Spleen (tissue), 11 donors: Measurements from ENCODE around the gene OR5K2. TPM values are rescaled to one million over a fixed set of nuclear protein-coding genes. Genes with fewer than 3 reads are reported as not detected.

ENCODE experiments used
- DNase-seq: peaks from one replicate; pipeline ENCODE4 v3.0.0-alpha.2; 2020
- H3K27ac ChIP-seq, 8 donors: fragments of 200-600 bp; sonication (generic) in 7 of 8; 1 replicate in 4 of 8; 2 replicates in 4 of 8; pipeline versions ENCODE4 v1.5.0 to v1.8.0; 2016 to 2021; ENCODE audit warnings: inconsistent platforms in 4 of 8, mild to moderate bottlenecking in 4 of 8, moderate library complexity in 1 of 8
- H3K27me3 ChIP-seq, 7 donors: fragments of 200-600 bp; sonication (generic) in 6 of 7; replicated peaks in 1 of 7; 1 replicate in 4 of 7; 2 replicates in 3 of 7; pipeline versions ENCODE4 v1.5.0 to v1.8.0; 2016 to 2021; ENCODE audit warnings: inconsistent platforms in 3 of 7, mild to moderate bottlenecking in 1 of 7
- H3K36me3 ChIP-seq, 6 donors: fragments of 200-600 bp; sonication (generic) in 5 of 6; 1 replicate in 4 of 6; 2 replicates in 2 of 6; pipeline versions ENCODE4 v1.5.0 to v1.8.0; 2016 to 2021; ENCODE audit warnings: inconsistent platforms in 2 of 6
- H3K4me1 ChIP-seq, 6 donors: fragments of 200-600 bp; sonication (generic) in 5 of 6; 1 replicate in 3 of 6; 2 replicates in 3 of 6; pipeline versions ENCODE4 v1.5.0 to v1.8.0; 2016 to 2021; ENCODE audit warnings: inconsistent platforms in 3 of 6
- H3K4me3 ChIP-seq, 8 donors: fragments of 200-600 bp; sonication (generic) in 7 of 8; 1 replicate in 4 of 8; 2 replicates in 4 of 8; pipeline versions ENCODE4 v1.5.0 to v1.8.0; 2016 to 2021; ENCODE audit warnings: inconsistent platforms in 4 of 8, mild to moderate bottlenecking in 4 of 8, moderate library complexity in 2 of 8
- H3K9me3 ChIP-seq, 8 donors: fragments of 200-600 bp; sonication (generic) in 7 of 8; 1 replicate in 4 of 8; 2 replicates in 4 of 8; pipeline versions ENCODE4 v1.5.0 to v1.8.0; 2016 to 2021; ENCODE audit warnings: inconsistent platforms in 4 of 8
- POLR2A ChIP-seq, 3 donors: fragments of 450-650 bp; IDR thresholded peaks; one replicate each; pipeline ENCODE4 v1.5.1; 2017; ENCODE audit warnings: antibody characterized with exemption in 3 of 3, mild to moderate bottlenecking in 1 of 3
- POLR2AphosphoS5 ChIP-seq, 3 donors: sonication (generic); formaldehyde crosslinking; IDR thresholded peaks; one replicate each; pipeline ENCODE4 v1.5.1; 2017; ENCODE audit warnings: antibody characterized with exemption in 3 of 3
- WGBS, 5 donors: extraction: QIAGEN DNeasy Blood & Tissue Kit in 3 of 5; methylation state at CpG; one replicate each; pipeline versions ENCODE4 v1.1.5 to v1.1.7; 2013 to 2018; 5-methylcytosine and 5-hydroxymethylcytosine counted together
- intact Hi-C: fragments of 100-400 bp; cut with DNase I; formaldehyde crosslinking; loops from one replicate; pipeline ENCODE4 v1.15.0; 2023; ENCODE audit warnings: low total_unique reads
- polyA plus RNA-seq, 3 donors: library from polyadenylated mRNA; stranded (reverse); fragments of 200-250 nt; gene quantifications; one replicate each; pipeline ENCODE4 v1.2.1, GENCODE V29; 2013
- total RNA-seq, 7 donors: library from RNA; depleted of rRNA in 3 of 7; stranded (reverse); fragments of >200 nt in 3 of 7; fragmentation: NEBNext Ultra II Directional in 4 of 7; extraction: Animal tissue kit (Norgen Biotek cat#: 25700) in 4 of 7; gene quantifications; one replicate each; pipeline versions ENCODE4 v1.1.0 to v1.2.1, GENCODE V29; 2016 to 2021
- TF ChIP-seq, protein P1 (sequence below), 11 experiments: fragments of 200-600 bp in 7 of 11; fragments of 450-650 bp in 4 of 11; sonication (generic) in 4 of 11; IDR thresholded peaks in 8 of 11; conservative IDR thresholded peaks in 3 of 11; 1 replicate in 7 of 11; 2 replicates in 4 of 11; pipeline versions ENCODE4 v1.4.0 to v1.8.0; 2016 to 2021; ENCODE audit warnings: antibody characterized with exemption in 11 of 11, inconsistent platforms in 4 of 11, mild to moderate bottlenecking in 1 of 11
- donor health status: healthy with polysubstance abuse.
- donor health status: DM: no; HTN: no; CAD: no; lungs with moderate emphysema.
- donor health status: DM: no; HTN: no; CAD: no.
- donor health status: Bipolar disorder and iron deficiency.
- donor health status: healthy.
- donor health status: DM: no; HTN: no; CAD: no.
- donor health status: DM: yes; HTN: yes; CAD: no.

Gene OR5K2
- total and polyA plus RNA-seq, 10 donors = not detected

DNA sequence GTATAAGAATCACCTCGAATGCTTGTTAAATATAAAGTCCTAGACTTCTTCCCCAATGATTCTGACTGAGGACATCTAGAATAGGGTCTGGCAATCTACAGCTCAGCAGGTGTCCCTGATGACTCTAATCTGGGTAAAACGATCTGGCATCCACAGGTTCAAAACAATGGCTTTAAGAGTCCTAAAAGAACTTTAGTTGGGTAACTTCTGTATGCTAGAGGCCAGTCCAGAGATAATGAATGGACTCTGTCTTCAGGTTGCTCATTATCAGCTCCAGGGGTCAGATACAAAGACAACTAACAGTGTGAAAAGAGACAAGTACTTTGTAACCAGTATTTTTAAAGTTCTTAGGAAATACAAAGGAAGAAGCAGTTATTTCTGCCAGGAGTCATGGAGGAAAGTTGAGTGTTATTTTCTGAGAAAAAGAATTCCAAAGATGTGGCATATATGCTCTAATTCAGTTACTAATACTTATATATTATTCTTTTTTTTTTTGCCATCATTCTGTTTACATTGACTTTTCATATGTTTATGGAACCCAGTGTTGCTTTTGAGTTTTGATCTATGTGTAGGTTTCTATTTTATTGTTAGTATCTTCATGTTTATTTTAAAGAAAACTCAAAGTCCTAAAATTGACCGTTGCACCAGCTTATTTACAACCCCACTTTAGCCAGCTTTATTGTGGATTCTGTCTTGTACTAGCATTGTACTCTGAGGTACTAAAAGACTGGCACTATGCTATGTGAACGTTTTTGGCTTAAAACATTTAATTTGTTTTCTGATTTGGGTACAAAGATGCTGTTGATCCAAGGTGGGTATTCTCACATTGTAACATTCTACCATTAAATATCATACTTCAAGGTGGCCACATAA lies 31.2 kb downstream of the OR5K2 start:
- no peaks in the 10 kb centered on the region for H3K9me3 ChIP-seq
- 53 to 75% (median 68%) methylated on average over 4 of the region's 4 CpGs for WGBS, 5 donors
- intact Hi-C loops = no loop called here
- no peaks in the 10 kb centered on the region for H3K4me1 ChIP-seq
- no peak overlapping the region for H3K27ac ChIP-seq
- no peak for DNase-seq
- H3K27me3 ChIP-seq = no peaks in the 10 kb centered on the region
- H3K36me3 ChIP-seq = no peaks in the 10 kb centered on the region
- no peak for TF ChIP-seq POLR2AphosphoS5 (IDR thresholded peaks at IDR 0.05)
- no peak for TF ChIP-seq POLR2A (IDR thresholded peaks at IDR 0.05)
- TF ChIP-seq, protein P1, sequence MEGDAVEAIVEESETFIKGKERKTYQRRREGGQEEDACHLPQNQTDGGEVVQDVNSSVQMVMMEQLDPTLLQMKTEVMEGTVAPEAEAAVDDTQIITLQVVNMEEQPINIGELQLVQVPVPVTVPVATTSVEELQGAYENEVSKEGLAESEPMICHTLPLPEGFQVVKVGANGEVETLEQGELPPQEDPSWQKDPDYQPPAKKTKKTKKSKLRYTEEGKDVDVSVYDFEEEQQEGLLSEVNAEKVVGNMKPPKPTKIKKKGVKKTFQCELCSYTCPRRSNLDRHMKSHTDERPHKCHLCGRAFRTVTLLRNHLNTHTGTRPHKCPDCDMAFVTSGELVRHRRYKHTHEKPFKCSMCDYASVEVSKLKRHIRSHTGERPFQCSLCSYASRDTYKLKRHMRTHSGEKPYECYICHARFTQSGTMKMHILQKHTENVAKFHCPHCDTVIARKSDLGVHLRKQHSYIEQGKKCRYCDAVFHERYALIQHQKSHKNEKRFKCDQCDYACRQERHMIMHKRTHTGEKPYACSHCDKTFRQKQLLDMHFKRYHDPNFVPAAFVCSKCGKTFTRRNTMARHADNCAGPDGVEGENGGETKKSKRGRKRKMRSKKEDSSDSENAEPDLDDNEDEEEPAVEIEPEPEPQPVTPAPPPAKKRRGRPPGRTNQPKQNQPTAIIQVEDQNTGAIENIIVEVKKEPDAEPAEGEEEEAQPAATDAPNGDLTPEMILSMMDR (IDR thresholded peaks at IDR 0.05 in 8 of 11, conservative IDR thresholded peaks at IDR 0.05 in 3 of 11) = no peak
- H3K4me3 ChIP-seq = no peak overlapping the region

DNA sequence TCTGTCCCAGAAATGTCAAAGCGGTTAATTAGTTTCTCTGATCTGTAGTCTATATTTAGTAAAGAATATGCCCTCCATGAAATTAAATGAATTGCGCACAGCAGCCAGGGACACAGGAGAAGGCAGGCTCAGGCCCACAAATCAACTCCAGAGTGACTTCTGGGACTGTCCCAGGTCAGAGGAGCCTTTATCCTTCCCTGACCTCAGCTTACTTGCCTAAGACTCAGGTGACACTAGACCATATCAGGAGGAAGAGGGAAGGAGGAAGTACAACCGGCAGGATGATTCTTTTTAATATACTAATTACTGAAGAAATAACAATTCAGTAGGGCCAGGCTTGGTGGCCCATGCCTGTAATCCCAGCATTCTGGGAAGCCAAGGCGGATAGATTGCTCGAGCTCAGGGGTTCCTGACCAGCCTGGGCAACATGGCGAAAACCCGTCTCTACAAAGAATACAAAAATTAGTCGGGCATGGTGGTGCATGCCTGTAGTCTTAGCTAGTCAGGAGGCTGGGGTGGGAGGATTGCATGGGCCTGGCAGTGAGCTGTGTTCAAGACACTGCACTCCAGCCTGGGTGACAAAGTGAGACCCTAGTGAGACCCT lies 32.5 kb downstream of the OR5K2 start:
- 82 to 90% (median 88%) methylated on average over 8 of the region's 8 CpGs for WGBS, 5 donors
- TF ChIP-seq, protein P1 (IDR thresholded peaks at IDR 0.05 in 8 of 11, conservative IDR thresholded peaks at IDR 0.05 in 3 of 11) = no peak
- TF ChIP-seq POLR2AphosphoS5 (IDR thresholded peaks at IDR 0.05) (no peak), POLR2A (IDR thresholded peaks at IDR 0.05) (no peak)
- no peak overlapping the region for H3K4me3 ChIP-seq
- no peaks in the 10 kb centered on the region for H3K4me1 ChIP-seq
- no peaks in the 10 kb centered on the region for H3K9me3 ChIP-seq
- no peak for DNase-seq
- no peaks in the 10 kb centered on the region for H3K27me3 ChIP-seq
- no peaks in the 10 kb centered on the region for H3K36me3 ChIP-seq
- intact Hi-C loops = no loop called here
- H3K27ac ChIP-seq = no peak overlapping the region

DNA sequence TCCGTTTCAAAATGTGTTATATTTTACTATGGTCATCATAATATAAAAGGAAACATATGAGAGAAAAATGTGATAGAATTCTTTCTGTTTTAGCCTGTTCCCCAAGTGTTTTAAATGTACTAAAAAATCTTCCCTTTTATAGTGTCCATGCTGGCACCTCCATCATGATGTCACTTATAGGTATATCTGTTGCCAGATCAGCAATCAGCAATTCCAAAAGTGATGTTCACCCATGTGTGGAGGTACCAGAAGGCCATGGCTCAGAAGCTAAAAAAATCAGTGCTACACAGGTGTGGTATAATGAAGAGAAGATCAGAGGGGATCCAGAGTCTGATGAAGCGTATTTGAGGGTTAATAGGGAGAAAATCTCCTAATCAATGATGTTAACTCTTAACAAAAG lies 33.2 kb downstream of the OR5K2 start:
- WGBS, 5 donors = 80 to 90% (median 87%) methylated on average over 2 of the region's 2 CpGs
- TF ChIP-seq POLR2A (IDR thresholded peaks at IDR 0.05) (no peak), POLR2AphosphoS5 (IDR thresholded peaks at IDR 0.05) (no peak)
- TF ChIP-seq, protein P1 (IDR thresholded peaks at IDR 0.05 in 8 of 11, conservative IDR thresholded peaks at IDR 0.05 in 3 of 11) = no peak
- DNase-seq = no peak
- no peak overlapping the region for H3K27ac ChIP-seq
- H3K27me3 ChIP-seq = no peaks in the 10 kb centered on the region
- H3K36me3 ChIP-seq = no peaks in the 10 kb centered on the region
- no peaks in the 10 kb centered on the region for H3K4me1 ChIP-seq
- no peaks in the 10 kb centered on the region for H3K9me3 ChIP-seq
- intact Hi-C loops = no loop called here
- H3K4me3 ChIP-seq = no peak overlapping the region

DNA sequence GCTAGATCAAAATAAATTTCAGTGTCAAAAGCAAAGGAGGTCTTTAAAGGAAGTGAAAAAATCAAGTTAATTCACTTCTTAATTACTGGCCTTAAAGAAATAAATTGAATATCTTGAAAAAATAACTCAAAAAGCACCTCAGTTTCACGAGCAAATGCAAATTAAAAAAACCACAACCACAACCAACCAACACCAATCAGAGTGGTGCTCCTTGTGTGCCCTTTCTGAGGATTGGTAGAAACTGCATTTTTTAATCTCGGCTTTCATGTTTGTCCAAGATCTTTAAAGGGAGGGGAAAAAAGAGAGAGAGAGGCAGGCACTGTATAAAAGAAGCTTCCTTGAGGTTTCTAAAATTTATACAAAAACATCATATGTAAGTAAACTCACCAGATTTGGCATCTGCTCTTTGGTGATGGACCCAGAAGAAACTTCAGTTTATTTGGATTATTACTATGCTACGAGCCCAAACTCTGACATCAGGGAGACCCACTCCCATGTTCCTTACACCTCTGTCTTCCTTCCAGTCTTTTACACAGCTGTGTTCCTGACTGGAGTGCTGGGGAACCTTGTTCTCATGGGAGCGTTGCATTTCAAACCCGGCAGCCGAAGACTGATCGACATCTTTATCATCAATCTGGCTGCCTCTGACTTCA lies 34.3 kb downstream of the OR5K2 start, which contains the start of gene GPR15:
Gene GPR15, plus strand, starts transcription at position 357 of the 653 bp plus-strand sequence. Its CDS starts 56 bp downstream, at position 413.
- Histone ChIP-seq H3K27me3 (no peaks in the 10 kb centered on the region), H3K27ac (peak within 1 kb of the TSS in 2 of 8 donors; percentile 12 to 52), H3K4me3 (peak within 1 kb of the TSS in 1 of 8 donors; percentile 11), H3K9me3 (no peaks in the 10 kb centered on the region), H3K4me1 (no peaks in the 10 kb centered on the region), H3K36me3 (no peaks in the 10 kb centered on the region)
- intact Hi-C loops = no loop called here
- TF ChIP-seq POLR2A (IDR thresholded peaks at IDR 0.05) (no peak), POLR2AphosphoS5 (IDR thresholded peaks at IDR 0.05) (no peak)
- TF ChIP-seq, protein P1 (IDR thresholded peaks at IDR 0.05 in 8 of 11, conservative IDR thresholded peaks at IDR 0.05 in 3 of 11) = no peak
- no peak for DNase-seq
- 78 to 82% (median 81%) methylated on average over 7 of the region's 7 CpGs for WGBS, 5 donors
